KMS-11 (cell line): ENCODE data around the gene RAPSN.

Experiments used
- H2AFZ ChIP-seq: fragments of 200-600 bp; sonication (generic); 2 replicates; pipeline ENCODE4 v1.6.1; 2016; ENCODE audit warnings: antibody characterized with exemption, mixed run types, low read depth
- H3K27ac ChIP-seq: fragments of 200-600 bp; sonication (generic); 2 replicates; pipeline ENCODE4 v1.6.1; 2016; ENCODE audit warnings: mild to moderate bottlenecking, mixed run types
- H3K27me3 ChIP-seq: fragments of 200-600 bp; sonication (generic); 2 replicates; pipeline ENCODE4 v1.6.1; 2017; ENCODE audit warnings: mild to moderate bottlenecking, low read depth, mixed run types, moderate library complexity; ENCODE audit not compliant: insufficient read depth
- H3K36me3 ChIP-seq: fragments of 200-600 bp; sonication (generic); 2 replicates; pipeline ENCODE4 v1.6.1; 2017; ENCODE audit warnings: mild to moderate bottlenecking, mixed run types; ENCODE audit not compliant: insufficient read depth
- H3K4me1 ChIP-seq: fragments of 200-600 bp; sonication (generic); 2 replicates; pipeline ENCODE4 v1.6.1; 2016; ENCODE audit warnings: mild to moderate bottlenecking, low read depth, mixed run types; ENCODE audit not compliant: poor library complexity, severe bottlenecking
- H3K4me2 ChIP-seq: fragments of 200-600 bp; sonication (generic); 2 replicates; pipeline ENCODE4 v1.7.0; 2016; ENCODE audit warnings: mild to moderate bottlenecking, mixed run types
- H3K4me3 ChIP-seq: fragments of 200-600 bp; sonication (generic); IDR thresholded peaks from 2 replicates; pipeline ENCODE4 v1.6.1; 2017; ENCODE audit warnings: low read depth, low read length, mixed read lengths; ENCODE audit not compliant: insufficient read depth
- H3K79me2 ChIP-seq: fragments of 200-600 bp; sonication (generic); 2 replicates; pipeline ENCODE4 v1.6.1; 2016; ENCODE audit warnings: low read depth, mixed run types; ENCODE audit not compliant: insufficient read depth
- H3K9ac ChIP-seq: fragments of 200-600 bp; sonication (generic); 2 replicates; pipeline ENCODE4 v1.6.1; 2016; ENCODE audit warnings: mild to moderate bottlenecking, mixed run types
- H4K20me1 ChIP-seq: fragments of 200-600 bp; sonication (generic); 2 replicates; pipeline ENCODE4 v1.6.1; 2016; ENCODE audit warnings: mild to moderate bottlenecking, mixed run types; ENCODE audit not compliant: insufficient read depth
- TF ChIP-seq, protein P1 (sequence below): fragments of 200-600 bp; sonication (generic); conservative IDR thresholded peaks from 2 replicates; pipeline ENCODE4 v1.6.1; 2017; ENCODE audit warnings: low read depth, mild to moderate bottlenecking, antibody characterized with exemption, low read length, moderate library complexity, mixed read lengths

Gene RAPSN

GRCh38 chr11:47418454-47419259 lies 30.3 kb downstream of the RAPSN start:
- H3K27ac ChIP-seq = no peak overlapping the region
- H3K27me3 ChIP-seq = no peaks in the 10 kb centered on the region
- TF ChIP-seq, protein P1, sequence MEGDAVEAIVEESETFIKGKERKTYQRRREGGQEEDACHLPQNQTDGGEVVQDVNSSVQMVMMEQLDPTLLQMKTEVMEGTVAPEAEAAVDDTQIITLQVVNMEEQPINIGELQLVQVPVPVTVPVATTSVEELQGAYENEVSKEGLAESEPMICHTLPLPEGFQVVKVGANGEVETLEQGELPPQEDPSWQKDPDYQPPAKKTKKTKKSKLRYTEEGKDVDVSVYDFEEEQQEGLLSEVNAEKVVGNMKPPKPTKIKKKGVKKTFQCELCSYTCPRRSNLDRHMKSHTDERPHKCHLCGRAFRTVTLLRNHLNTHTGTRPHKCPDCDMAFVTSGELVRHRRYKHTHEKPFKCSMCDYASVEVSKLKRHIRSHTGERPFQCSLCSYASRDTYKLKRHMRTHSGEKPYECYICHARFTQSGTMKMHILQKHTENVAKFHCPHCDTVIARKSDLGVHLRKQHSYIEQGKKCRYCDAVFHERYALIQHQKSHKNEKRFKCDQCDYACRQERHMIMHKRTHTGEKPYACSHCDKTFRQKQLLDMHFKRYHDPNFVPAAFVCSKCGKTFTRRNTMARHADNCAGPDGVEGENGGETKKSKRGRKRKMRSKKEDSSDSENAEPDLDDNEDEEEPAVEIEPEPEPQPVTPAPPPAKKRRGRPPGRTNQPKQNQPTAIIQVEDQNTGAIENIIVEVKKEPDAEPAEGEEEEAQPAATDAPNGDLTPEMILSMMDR = no peak
- H4K20me1 ChIP-seq = no peaks in the 10 kb centered on the region
- no peak overlapping the region for H3K4me2 ChIP-seq
- H2AFZ ChIP-seq = no peak overlapping the region
- H3K4me1 ChIP-seq = no peaks in the 10 kb centered on the region
- no peak overlapping the region for H3K4me3 ChIP-seq
- H3K9ac ChIP-seq = no peak overlapping the region
- no peaks in the 10 kb centered on the region for H3K79me2 ChIP-seq
- H3K36me3 ChIP-seq = peaks cover 18% of the 10 kb centered on the region; the same call in 1 of the 2 replicates

- no peak overlapping the region for H3K9ac ChIP-seq
- TF ChIP-seq, protein P1 = no peak
- H3K27me3 ChIP-seq = no peaks in the 10 kb centered on the region
- no peaks in the 10 kb centered on the region for H4K20me1 ChIP-seq
- peaks cover 14% of the 10 kb centered on the region; the same call in 1 of the 2 replicates for H3K36me3 ChIP-seq
- no peaks in the 10 kb centered on the region for H3K79me2 ChIP-seq
- H2AFZ ChIP-seq = no peak overlapping the region
- H3K27ac ChIP-seq = no peak overlapping the region
- no peak overlapping the region for H3K4me2 ChIP-seq
- H3K4me3 ChIP-seq = no peak overlapping the region
- no peaks in the 10 kb centered on the region for H3K4me1 ChIP-seq
These were observed 31.2 kb downstream of the RAPSN start for GRCh38 chr11:47417712-47418111.

- Histone ChIP-seq H4K20me1 (no peaks in the 10 kb centered on the region), H3K9ac (no peak overlapping the region), H3K27me3 (no peaks in the 10 kb centered on the region), H3K36me3 (peaks cover 10% of the 10 kb centered on the region; the same call in 1 of the 2 replicates), H2AFZ (no peak overlapping the region), H3K27ac (no peak overlapping the region), H3K4me1 (no peaks in the 10 kb centered on the region), H3K4me2 (no peak overlapping the region), H3K4me3 (no peak overlapping the region), H3K79me2 (no peaks in the 10 kb centered on the region)
- TF ChIP-seq, protein P1 = no peak
These were observed 32.9 kb downstream of the RAPSN start for GRCh38 chr11:47415949-47416472.

DNA sequence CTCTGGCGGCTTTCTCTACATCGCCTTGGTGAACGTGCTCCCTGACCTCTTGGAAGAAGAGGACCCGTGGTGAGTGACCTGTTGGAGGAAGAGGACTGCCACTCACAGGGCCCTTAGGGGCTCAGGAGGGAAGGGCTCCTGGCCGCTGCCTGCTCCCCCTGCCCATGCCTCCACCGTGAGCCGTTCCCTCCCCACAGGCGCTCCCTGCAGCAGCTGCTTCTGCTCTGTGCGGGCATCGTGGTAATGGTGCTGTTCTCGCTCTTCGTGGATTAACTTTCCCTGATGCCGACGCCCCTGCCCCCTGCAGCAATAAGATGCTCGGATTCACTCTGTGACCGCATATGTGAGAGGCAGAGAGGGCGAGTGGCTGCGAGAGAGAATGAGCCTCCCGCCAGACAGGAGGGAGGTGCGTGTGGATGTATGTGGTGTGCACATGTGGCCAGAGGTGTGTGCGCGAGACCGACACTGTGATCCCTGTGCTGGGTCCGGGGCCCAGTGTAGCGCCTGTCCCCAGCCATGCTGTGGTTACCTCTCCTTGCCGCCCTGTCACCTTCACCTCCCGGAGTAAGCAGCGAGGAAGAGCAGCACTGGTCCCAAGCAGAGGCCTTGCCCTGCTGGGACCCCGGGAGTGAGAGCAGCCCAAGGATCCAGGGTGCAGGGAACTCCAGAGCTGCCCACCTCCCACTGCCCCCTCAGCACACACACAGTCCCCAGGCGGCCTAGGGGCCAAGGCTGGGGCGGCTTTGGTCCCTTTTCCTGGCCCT lies 33.7 kb downstream of the RAPSN start:
- Histone ChIP-seq H3K36me3 (peaks cover 5% of the 10 kb centered on the region; the same call in 1 of the 2 replicates), H4K20me1 (no peaks in the 10 kb centered on the region)

More for the DNA sequence above, 33.7 kb downstream of the RAPSN start:
- no peaks in the 10 kb centered on the region for H3K4me1 ChIP-seq
- H3K4me3 ChIP-seq = no peak overlapping the region
- H3K79me2 ChIP-seq = no peaks in the 10 kb centered on the region
- TF ChIP-seq, protein P1 = no peak
- H3K27me3 ChIP-seq = no peaks in the 10 kb centered on the region
- H3K27ac ChIP-seq = no peak overlapping the region
- no peak overlapping the region for H3K9ac ChIP-seq
- H3K4me2 ChIP-seq = no peak overlapping the region
- H2AFZ ChIP-seq = no peak overlapping the region
